SK-N-SH (cell line): Measurements from ENCODE around the gene GANC. TPM values are rescaled to one million over a fixed set of nuclear protein-coding genes. Genes with fewer than 3 reads are reported as not detected.

Source experiments
- CTCF ChIA-PET: fragments of 300-600, 350-600 bp; formaldehyde crosslinking; extraction: SDS; loops from one replicate; lab custom pipeline; 2021; lab: Yijun Ruan, JAX
- POLR2A ChIA-PET: fragments of 350-600 bp; sonication (Branson Sonifier 250); formaldehyde crosslinking; extraction: SDS; loops from one replicate; lab custom pipeline; 2020; ENCODE audit warnings: antibody characterized with exemption, inconsistent platforms; lab: Yijun Ruan, JAX
- DNase-seq: peaks from one replicate; pipeline ENCODE4 v3.0.0; 2012
- H2AFZ ChIP-seq: fragments of 200-600 bp; sonication (generic); 2 replicates; pipeline ENCODE4 v1.8.1; 2016; ENCODE audit warnings: antibody characterized with exemption, mild to moderate bottlenecking, low read depth
- H3F3A ChIP-seq: fragments of 200-600 bp; sonication (generic); replicated peaks from 2 replicates; pipeline ENCODE3; 2016; ENCODE audit warnings: antibody characterized with exemption, mild to moderate bottlenecking; ENCODE audit not compliant: insufficient read depth
- H3K27ac ChIP-seq, 2 experiments: fragments of 200-500 bp in 1 of 2; fragments of 200-600 bp in 1 of 2; sonication (Bioruptor generic) in 1 of 2; sonication (generic), shearing (Covaris generic) in 1 of 2; 2 replicates each; pipeline versions ENCODE4 v1.5.1 to v1.6.1; 2014 to 2016; ENCODE audit warnings: low read depth in 2 of 2, inconsistent platforms in 1 of 2, low read length in 1 of 2, mild to moderate bottlenecking in 1 of 2, mixed read lengths in 1 of 2
- H3K27me3 ChIP-seq: fragments of 200-600 bp; sonication (generic), shearing (Covaris generic); 2 replicates; pipeline ENCODE4 v1.6.1; 2016; ENCODE audit warnings: mixed run types; ENCODE audit not compliant: insufficient read depth
- H3K36me3 ChIP-seq, 2 experiments: fragments of 200-500 bp in 1 of 2; fragments of 200-600 bp in 1 of 2; sonication (Bioruptor generic) in 1 of 2; sonication (generic) in 1 of 2; replicated peaks in 1 of 2; 2 replicates each; pipeline versions ENCODE3 to v1.5.1; 2014 to 2016; ENCODE audit warnings: low read length in 1 of 2, mild to moderate bottlenecking in 1 of 2; ENCODE audit not compliant: insufficient read depth in 2 of 2, control insufficient read depth in 1 of 2
- H3K4me1 ChIP-seq, 2 experiments: fragments of 200-500 bp in 1 of 2; fragments of 200-600 bp in 1 of 2; sonication (Bioruptor generic) in 1 of 2; sonication (generic), shearing (Covaris generic) in 1 of 2; 2 replicates each; pipeline versions ENCODE4 v1.5.1 to v1.6.1; 2014 to 2016; ENCODE audit warnings: low read depth in 1 of 2, low read length in 1 of 2, mixed run types in 1 of 2; ENCODE audit not compliant: insufficient read depth in 2 of 2, control insufficient read depth in 1 of 2
- H3K4me2 ChIP-seq: fragments of 200-600 bp; sonication (generic), shearing (Covaris generic); 2 replicates; pipeline ENCODE4 v1.6.1; 2017; ENCODE audit warnings: mixed run types
- H3K4me3 ChIP-seq, 2 experiments: fragments of 200-500 bp in 1 of 2; fragments of 200-600 bp in 1 of 2; sonication (Bioruptor generic) in 1 of 2; sonication (generic), shearing (Covaris generic) in 1 of 2; 2 replicates each; pipeline versions ENCODE4 v1.5.1 to v1.8.1; 2014 to 2016; ENCODE audit warnings: low read depth in 2 of 2, inconsistent platforms in 1 of 2, low read length in 1 of 2, mild to moderate bottlenecking in 1 of 2, mixed read lengths in 1 of 2, moderate library complexity in 1 of 2
- H3K79me2 ChIP-seq: fragments of 200-600 bp; sonication (generic); 2 replicates; pipeline ENCODE4 v1.8.1; 2017; ENCODE audit warnings: mild to moderate bottlenecking; ENCODE audit not compliant: insufficient read depth
- H3K9ac ChIP-seq: fragments of 200-600 bp; sonication (generic); 2 replicates; pipeline ENCODE4 v1.6.1; 2017; ENCODE audit warnings: mixed run types
- H3K9me2 ChIP-seq: fragments of 200-600 bp; sonication (generic); 2 replicates; pipeline ENCODE4 v1.6.1; 2017; ENCODE audit warnings: mixed run types
- H3K9me3 ChIP-seq: fragments of 200-600 bp; sonication (generic); 2 replicates; pipeline ENCODE4 v1.6.1; 2017; ENCODE audit warnings: mixed run types, mild to moderate bottlenecking, moderate library complexity
- H4K20me1 ChIP-seq: fragments of 200-600 bp; sonication (generic); 2 replicates; pipeline ENCODE4 v1.6.1; 2017; ENCODE audit warnings: mild to moderate bottlenecking, mixed run types; ENCODE audit not compliant: insufficient read depth
- CTCF ChIP-seq: fragments of 200-600 bp; sonication (generic); IDR thresholded peaks from 2 replicates; pipeline ENCODE4 v1.6.1; 2017; ENCODE audit warnings: antibody characterized with exemption, mild to moderate bottlenecking, moderate library complexity
- EP300 ChIP-seq, 2 experiments: IDR thresholded peaks; 2 replicates each; pipeline versions ENCODE4 v1.4.0 to v1.6.1; 2012; ENCODE audit warnings: borderline replicate concordance in 1 of 2, low read depth in 1 of 2, low read length in 1 of 2
- EZH2phosphoT487 ChIP-seq: fragments of 200-600 bp; sonication (generic); IDR thresholded peaks from 2 replicates; pipeline ENCODE4 v1.6.1; 2017; ENCODE audit warnings: low read depth, mixed run types, mild to moderate bottlenecking, antibody characterized with exemption, moderate library complexity, borderline replicate concordance
- GABPA ChIP-seq: IDR thresholded peaks from 2 replicates; pipeline ENCODE4 v1.4.0; 2012; ENCODE audit warnings: low read depth, mild to moderate bottlenecking
- MAX ChIP-seq: IDR thresholded peaks from 2 replicates; pipeline ENCODE4 v1.4.0; 2012; ENCODE audit warnings: low read depth
- MXI1 ChIP-seq: IDR thresholded peaks from 2 replicates; pipeline ENCODE4 v1.6.1; 2012; ENCODE audit warnings: mild to moderate bottlenecking, low read depth, low read length, improper control_type of control experiment
- NFIC ChIP-seq: IDR thresholded peaks from 2 replicates; pipeline ENCODE4 v1.4.0; 2012; ENCODE audit warnings: borderline replicate concordance
- NRF1 ChIP-seq: IDR thresholded peaks from 2 replicates; pipeline ENCODE4 v1.6.1; 2012; ENCODE audit warnings: low read depth, mild to moderate bottlenecking, low read length
- PBX3 ChIP-seq: IDR thresholded peaks from 2 replicates; pipeline ENCODE4; 2012
- POLR2AphosphoS5 ChIP-seq: IDR thresholded peaks from 2 replicates; pipeline ENCODE4 v1.6.1; 2012; ENCODE audit warnings: low read depth, low read length
- REST ChIP-seq: IDR thresholded peaks from 2 replicates; pipeline ENCODE4 v1.6.1; 2012; ENCODE audit warnings: mild to moderate bottlenecking, low read depth, low read length, moderate library complexity
- RFX5 ChIP-seq: IDR thresholded peaks from 2 replicates; pipeline ENCODE4 v1.6.1; 2012; ENCODE audit warnings: mild to moderate bottlenecking, improper control_type of control experiment, low read length
- RXRA ChIP-seq: IDR thresholded peaks from 2 replicates; pipeline ENCODE4 v1.4.0; 2012; ENCODE audit warnings: low read depth, mild to moderate bottlenecking, borderline replicate concordance
- SMC3 ChIP-seq: IDR thresholded peaks from 2 replicates; pipeline ENCODE4 v1.6.1; 2012; ENCODE audit warnings: low read depth, low read length, improper control_type of control experiment
- TAF1 ChIP-seq: IDR thresholded peaks from 2 replicates; pipeline ENCODE4 v1.6.1; 2012; ENCODE audit warnings: low read depth, mild to moderate bottlenecking, low read length, moderate library complexity, borderline replicate concordance
- TEAD4 ChIP-seq: IDR thresholded peaks from 2 replicates; pipeline ENCODE4 v1.4.0; 2012; ENCODE audit warnings: mild to moderate bottlenecking, borderline replicate concordance; ENCODE audit not compliant: insufficient read depth
- USF1 ChIP-seq: IDR thresholded peaks from 2 replicates; pipeline ENCODE4 v1.4.0; 2012; ENCODE audit warnings: low read depth, borderline replicate concordance
- USF2 ChIP-seq: fragments of 150-350 bp; IDR thresholded peaks from 2 replicates; pipeline ENCODE4 v1.6.1; 2017; ENCODE audit warnings: antibody characterized with exemption, low read length, low read depth, borderline replicate concordance
- YY1 ChIP-seq: IDR thresholded peaks from 2 replicates; pipeline ENCODE4 v1.4.0; 2012; ENCODE audit warnings: low read depth, mild to moderate bottlenecking
- WGBS: methylation state at CpG from one replicate; pipeline ENCODE4 v1.1.6; 2017; ENCODE audit warnings: low lambda C conversion rate; 5-methylcytosine and 5-hydroxymethylcytosine counted together
- polyA plus RNA-seq, 3 experiments: library from polyadenylated mRNA; depleted of rRNA; stranded (reverse); fragments of >200 nt; gene quantifications; 2 replicates each; pipeline ENCODE4 v1.2.3, GENCODE V29; 2012

GANC gene
- polyA plus RNA-seq, 1 of the 3 experiments (the other 2 are of a cell fraction) = 6.8 TPM

GRCh38 chr15:42392309-42393024 is 119.5 kb downstream of the GANC start:
- POLR2A ChIA-PET = no interaction called here
- H3K4me3 ChIP-seq = no peak overlapping the region
- WGBS = 83% methylated on average over 7 of the region's 11 CpGs
- H3K4me1 ChIP-seq = no peaks in the 10 kb centered on the region
- H3K27me3 ChIP-seq = no peaks in the 10 kb centered on the region
- H3K9me3 ChIP-seq = no peaks in the 10 kb centered on the region
- no peak overlapping the region for H3K9ac ChIP-seq
- H2AFZ ChIP-seq = no peak overlapping the region
- H3K27ac ChIP-seq = no peak overlapping the region
- H3K4me2 ChIP-seq = no peak overlapping the region
- H3K36me3 ChIP-seq = no peaks in the 10 kb centered on the region
- DNase-seq = no peak
- no peak for TF ChIP-seq SMC3
- no peak for TF ChIP-seq RFX5
- no peak for TF ChIP-seq EP300 (IDR thresholded peaks at IDR 0.05; ENCODE audit: borderline replicate concordance in 1 of 2, low read depth in 1 of 2, low read length in 1 of 2)
- no peak for TF ChIP-seq GABPA
- TF ChIP-seq MAX = no peak
- no peak for TF ChIP-seq EZH2phosphoT487
- TF ChIP-seq POLR2AphosphoS5 = no peak
- TF ChIP-seq TEAD4 = no peak
- TF ChIP-seq USF2 = no peak
- no peak for TF ChIP-seq RXRA
- TF ChIP-seq REST = no peak
- no peak for TF ChIP-seq NFIC
- no peak for TF ChIP-seq MXI1
- no peak for TF ChIP-seq PBX3
- no peak for TF ChIP-seq YY1
- no peak for TF ChIP-seq CTCF
- no peak for TF ChIP-seq TAF1
- no peak for TF ChIP-seq USF1
- no peak for TF ChIP-seq NRF1
- TF ChIP-seq, all 33 proteins: peak for 0
- Histone ChIP-seq H3F3A (no peaks in the 10 kb centered on the region), H3K79me2 (no peaks in the 10 kb centered on the region), H3K9me2 (no peaks in the 10 kb centered on the region), H4K20me1 (no peaks in the 10 kb centered on the region)
- CTCF ChIA-PET = no interaction called here
